Inferior parietal cortex (tissue), 1 donor: ENCODE data around the gene MVB12B.

ENCODE experiments used
- DNase-seq: peaks from one replicate; pipeline ENCODE4 v3.0.0-alpha.2; 2016; ENCODE audit errors: extremely low spot score

The MVB12B gene

DNA sequence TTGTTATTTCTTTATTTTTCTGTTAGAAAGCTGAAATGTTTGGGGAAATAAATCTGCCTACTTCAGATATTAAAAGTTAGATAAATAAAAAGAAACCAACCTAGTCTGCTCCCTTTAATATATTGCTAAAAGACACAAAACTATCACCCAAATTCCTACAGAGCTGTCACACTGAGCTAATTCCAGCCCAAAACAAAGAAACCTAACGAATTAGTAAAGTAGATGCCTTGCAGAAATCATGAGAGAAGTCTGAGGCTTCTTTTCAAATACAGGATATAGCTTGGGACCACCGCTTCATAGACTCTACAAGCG, 164.9 kb downstream of the MVB12B start:
- DNase-seq = no peak

DNA sequence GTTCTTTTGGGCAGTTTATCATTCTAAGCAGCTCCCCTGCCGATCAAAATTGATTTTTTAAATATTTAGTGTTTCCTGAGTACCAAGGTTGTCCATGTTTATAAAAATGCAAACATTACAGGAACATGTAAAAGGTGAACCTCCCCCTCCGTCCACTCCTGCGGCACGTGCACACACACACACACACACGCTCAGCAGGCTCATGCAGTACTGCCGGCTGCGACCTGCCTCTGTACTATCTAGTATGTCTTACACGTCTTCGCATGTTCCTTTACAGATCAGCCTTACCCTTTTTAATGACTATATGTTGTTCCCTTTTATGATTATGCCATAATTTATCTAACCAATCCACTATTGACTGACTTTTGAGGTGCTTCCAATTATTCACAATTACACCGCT, 165.3 kb downstream of the MVB12B start:
- DNase-seq = no peak

DNA sequence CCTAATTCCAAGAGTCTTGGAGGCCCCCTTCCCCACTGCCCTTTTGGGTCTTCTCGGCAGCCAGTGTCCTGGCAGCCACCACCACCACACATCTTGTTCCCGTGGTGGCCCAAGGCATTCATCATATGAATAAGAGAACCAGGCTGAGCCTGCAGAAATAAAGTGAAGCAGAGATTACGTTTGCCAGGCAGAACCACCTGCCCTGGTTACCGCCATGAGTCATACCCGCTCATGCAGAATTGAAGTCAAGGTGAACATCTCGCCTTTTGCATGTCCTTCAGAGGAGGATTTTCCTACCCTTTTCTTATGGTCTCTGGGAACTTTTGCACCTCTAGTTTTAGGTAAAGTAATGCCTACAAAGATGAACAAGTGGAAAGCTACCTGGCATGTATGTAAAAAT, 167.6 kb downstream of the MVB12B start:
- no peak for DNase-seq

DNA sequence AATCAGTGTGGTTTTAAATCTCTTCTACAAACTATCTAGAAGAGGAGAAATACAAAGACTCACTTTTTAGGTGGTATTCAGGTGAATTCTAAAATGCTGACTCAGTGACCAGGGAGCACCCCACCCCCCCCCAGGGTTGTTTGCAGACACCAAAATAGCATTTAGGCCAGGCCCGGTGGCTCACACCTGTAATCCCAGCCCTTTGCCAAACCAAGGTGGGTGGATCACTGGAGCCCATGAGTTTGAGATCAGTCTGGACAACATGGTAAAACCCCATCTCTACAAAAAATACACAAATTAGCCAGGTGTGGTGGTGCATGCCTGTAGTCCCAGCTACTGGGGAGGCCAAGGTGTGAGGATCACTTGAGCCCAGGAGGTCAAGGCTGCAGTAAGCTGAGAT, 168.1 kb downstream of the MVB12B start:
- DNase-seq = no peak

DNA sequence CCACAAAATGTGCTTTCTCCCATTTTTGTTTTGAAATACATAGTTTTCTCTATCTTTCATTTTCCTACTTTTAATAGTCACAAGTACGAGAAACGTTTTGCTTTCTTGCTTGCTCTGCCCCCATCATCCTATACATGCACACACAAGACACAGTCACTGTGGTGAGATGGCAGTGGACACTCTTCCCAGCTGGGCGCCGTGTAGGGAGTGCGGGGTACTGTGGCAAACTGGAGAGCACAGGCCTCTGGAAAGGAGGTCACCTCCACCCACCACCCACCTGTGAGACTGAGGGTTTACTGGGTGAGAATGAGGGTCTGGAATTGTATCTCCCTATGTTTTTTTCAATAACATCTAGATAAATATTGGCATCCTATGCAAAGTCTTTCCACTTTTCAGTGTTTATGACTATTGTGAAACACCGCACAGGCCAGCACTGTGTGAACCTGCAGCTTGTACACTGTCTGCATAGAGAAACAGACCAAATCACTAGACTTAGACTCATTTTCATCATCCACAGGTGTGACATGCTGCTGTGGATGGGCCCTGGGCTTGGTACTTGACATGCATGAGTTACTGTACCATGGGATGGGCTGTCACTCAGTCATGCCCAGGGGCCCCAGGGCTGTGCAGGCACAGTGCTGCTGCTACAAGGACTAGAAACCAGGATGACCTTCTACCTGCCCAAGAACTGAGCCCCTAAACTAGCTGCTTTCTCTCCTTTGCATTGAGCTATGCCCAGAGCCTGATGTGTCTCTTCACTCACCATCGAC, 169.0 kb downstream of the MVB12B start:
- DNase-seq = no peak

DNA sequence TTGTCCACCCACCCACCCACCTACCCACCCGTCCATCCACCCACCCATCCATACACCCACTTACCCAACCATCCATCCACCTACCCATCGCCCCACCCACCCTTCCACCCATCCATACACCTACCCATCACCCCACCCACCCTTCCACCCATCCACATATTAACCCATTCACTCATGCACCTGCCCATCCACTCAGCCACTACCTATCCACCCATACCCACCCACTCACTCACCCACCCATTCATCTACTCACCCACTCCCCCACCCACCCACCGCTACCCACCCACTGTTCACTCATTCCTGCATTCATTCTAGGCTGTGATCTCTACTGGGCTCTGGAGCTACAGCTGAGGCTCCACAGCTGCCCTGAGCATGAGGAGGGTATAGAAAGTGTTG, 169.6 kb downstream of the MVB12B start:
- DNase-seq = no peak

DNA sequence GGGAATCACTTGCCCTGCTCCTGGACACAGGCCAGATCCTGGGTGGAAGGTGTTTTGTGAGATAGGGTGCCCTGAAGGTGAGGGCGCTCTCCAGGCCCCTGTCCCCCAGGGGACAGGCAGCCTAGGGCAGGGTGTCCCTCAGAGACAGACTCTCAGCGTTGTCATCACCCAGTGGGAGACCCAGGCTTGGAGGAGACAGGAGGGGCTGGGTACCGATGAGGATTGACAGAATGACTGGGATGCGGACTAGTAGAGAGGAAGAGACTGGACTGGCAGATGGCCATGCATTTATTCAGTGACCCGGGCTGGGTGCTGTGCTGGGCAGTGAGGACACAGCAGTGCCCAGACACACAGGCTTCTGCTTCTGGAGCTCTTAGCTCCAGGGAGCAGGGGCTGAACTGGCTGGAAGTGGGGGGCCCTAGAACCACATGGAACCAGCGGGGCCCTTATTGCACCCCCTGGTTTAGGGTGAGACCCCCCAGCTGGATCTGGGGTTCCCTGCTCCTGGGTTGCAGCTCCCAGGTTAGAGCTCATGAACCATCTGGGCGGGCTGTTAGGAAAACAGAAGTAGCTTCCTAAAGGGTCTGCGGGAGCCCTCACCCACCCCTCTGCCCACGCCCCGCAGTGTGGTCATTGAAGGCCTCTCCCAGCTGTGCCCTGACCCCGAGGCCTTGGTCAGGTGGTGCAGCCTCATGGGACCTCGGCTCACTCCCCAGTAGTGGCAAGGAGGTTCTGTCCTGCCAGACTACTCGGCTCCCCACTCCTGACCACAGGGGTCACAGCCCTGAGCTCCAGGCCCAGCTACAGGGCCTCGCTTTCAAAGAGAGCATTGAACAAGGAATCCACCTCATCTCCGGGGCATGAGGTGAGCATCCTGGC, 170.4 kb downstream of the MVB12B start:
- DNase-seq = no peak

DNA sequence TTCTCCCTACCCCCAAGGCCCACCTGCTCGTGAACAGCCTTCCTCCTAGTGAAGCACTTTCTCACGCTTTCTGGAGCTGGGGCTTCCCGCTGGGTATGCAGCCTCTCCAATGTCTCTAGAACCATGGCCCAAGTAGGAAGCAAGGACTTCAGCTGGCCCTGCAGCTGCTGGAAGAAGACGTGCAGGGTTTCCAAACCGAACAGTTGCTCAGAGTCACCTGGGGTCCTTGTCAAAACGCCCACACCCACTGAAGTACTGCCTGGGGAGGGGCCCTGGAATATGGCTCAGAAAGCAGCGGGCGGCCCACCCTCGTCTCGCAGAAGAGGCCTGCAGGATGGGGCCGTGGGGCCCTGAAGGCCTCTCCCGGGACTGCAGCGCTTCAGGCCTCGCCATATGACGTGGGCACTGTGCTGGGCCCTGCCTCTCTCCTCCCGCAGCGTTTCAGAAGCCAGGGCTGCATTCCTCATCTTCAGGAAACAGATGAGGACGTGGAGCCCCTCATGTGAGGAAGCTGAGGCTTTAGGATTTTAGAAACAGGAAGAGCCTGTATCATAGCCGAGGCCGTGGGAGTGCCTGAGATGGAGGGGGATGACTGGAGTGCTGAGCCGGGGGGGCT, 171.1 kb downstream of the MVB12B start:
- no peak for DNase-seq

DNA sequence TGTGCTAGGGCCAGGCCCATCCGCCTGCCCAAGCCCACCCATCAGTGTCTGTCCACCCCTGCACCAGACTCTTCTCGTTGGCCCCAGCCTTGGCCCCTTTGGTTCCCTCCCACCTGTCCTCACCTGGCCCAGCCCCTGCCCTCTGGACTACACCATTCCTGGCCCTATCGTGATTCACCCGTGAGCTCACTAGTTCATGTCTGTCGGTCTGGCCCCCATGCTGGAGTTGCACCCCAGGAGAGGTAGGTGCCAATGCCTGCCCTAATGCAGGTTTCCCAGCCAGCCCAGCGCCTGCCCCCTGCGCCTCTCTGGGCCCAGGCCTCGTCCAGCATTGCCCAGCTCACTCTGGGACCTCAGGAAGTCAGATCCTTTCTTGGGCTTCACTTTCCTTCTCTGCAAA, 171.7 kb downstream of the MVB12B start:
- no peak for DNase-seq

DNA sequence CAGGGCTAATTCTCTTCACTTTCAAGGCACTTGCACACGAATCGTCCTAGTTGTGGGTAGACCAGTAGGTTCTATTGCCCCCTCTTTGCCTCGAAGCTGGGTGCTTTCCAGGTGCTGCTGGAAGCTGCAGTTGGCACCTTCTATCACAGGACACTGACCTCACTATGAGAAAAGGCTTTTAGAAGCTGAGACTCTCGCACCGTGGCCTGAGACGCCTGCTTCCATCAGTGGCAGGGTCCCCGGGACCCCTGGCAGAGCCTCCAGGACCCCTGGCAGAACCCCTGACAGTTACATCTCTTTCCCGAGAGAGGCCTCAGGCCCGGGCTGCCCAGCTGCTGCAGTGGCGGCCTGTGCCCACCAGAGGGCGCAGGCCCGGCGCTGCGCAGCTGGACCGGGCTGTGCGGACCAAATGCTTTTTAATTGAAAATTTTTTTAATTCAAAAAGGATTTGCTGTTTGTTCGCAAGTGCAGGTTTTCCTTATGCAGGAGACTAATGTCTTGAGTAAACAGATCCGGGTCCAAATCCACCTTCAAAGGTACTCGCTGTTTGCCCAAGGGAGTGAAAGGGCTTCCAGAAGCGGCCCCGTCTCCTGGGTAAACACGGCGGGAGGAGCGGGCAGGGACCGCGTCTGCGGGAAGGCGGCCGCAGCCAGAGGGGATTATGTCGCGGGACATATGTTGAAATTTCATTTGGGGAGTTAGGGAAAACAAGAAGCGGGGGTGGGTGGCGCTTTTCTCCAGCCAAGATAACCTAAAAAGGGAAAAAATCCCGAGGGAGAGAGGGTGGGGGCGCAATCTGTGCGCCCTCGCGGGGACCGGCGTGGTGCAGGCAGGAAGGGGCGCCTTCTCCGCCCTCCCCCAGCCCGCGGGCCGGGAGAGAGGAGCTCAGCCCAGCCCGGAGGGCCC, 172.6 kb downstream of the MVB12B start:
- DNase-seq = peak; percentile 75

DNA sequence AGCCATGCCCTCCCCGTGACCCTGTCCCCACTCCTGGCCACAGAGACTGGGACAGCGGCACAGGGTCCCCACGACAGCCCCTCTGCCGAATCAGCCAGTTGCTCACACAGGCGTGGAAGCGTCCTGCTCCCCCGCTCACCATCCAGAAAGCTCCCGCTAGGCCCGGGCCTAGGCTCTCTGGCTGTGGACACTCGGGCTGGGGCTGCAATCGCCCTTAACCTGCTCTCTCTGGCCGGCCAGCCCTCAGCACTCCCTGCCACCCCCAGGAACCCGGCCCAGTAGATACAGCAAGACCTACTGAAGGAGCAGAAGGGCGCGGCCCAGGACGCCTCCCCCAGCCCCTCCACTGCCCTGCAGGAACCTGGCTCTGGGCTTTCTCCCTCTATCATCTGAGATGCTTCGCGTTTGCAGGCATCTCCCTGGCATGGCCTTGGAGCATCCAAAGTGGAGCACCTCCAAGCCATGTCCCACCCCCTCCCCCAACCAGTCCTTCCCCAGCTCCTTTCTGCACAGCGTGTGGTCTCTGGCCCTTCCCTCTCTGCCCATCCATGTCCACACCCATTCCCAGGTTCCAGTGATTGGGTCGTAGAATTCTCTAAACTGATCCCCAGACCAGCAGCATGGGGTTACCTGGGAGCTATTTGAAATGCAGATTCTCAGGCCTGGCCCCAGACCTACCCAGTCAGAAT, 173.4 kb downstream of the MVB12B start:
- DNase-seq = no peak

DNA sequence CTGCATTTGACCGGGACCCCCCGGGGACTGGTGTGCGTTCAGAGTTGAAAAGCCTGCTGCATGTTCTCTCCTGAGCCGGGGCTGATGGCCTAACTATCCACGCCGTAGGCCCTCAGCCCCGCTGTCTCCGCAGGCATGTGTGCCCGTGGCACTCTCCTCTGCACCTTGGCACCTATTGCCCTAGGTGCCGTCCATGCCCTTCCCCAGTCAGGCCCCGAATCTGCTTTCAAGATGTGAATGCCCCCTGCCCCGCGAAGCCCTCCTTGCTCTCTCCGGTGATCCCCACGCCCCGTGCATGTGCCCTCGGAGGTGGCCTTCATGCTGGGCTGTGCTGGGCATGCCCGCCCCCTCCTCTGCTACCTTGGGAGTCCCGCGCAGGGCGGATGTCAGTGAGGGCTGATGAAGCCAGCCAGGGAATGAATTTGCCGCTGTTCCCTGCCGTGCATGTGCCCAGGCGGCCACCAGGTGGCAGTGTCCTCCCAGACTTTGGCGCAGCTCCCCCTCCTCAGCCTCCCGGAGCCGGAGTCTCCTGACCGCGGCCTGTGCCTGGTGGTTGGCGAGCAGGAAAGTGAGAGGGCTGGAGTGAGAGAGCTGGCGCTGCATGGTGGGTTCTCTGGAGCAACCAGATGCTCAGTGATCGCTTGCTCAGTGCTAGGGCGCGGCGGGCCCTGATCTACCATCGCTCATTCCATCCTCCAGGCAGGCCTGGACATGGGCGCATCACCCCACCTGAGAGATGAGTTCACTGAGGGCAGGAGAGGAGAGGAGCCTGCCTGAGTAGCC, 174.2 kb downstream of the MVB12B start:
- DNase-seq = peak; percentile 79

DNA sequence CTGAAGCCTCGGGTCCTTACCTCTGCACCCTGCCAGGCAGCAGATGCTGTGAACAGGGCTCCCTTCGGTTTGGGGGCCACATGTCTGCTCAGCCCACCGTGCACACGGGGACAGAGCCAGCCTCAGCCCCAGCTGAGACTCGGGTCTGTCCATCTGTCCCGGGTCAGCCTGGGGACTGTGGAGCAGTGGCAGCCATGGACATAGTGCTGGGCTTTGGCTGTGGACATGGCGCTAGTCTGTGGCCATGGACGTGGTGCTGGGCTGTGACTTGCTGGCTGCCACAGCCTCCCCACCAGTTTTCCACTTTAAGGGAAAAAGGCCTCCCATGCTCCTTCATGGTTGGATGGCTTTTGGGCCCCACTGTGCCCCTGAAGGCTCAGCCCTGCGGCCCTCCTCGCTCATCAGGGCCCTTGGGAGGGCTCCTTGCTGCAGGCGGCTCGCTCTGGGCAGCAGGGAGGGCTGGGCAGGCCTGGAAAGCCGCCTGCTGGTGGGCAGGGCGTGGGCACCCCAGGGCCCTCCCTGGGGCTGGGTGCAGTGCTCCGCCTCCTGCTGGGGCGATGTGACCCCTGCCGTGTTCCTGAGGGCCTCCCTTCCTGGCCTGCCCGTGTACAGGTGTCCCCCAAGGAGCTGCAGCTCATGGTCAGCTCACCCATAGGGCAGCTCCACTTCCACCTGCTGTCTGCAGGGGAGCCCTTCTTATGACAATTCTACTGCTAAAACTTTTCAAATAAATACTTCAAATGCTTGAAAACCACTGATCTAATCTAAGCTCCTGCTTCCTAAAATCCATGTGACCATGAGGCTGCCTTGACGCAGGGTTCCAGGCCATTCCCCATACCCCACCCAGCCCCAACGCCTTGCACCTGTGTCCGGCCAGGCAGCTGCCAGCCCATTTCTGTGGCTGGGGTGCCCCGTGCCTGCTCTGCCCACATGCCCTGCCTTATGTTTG, 175.0 kb downstream of the MVB12B start:
- no peak for DNase-seq

DNA sequence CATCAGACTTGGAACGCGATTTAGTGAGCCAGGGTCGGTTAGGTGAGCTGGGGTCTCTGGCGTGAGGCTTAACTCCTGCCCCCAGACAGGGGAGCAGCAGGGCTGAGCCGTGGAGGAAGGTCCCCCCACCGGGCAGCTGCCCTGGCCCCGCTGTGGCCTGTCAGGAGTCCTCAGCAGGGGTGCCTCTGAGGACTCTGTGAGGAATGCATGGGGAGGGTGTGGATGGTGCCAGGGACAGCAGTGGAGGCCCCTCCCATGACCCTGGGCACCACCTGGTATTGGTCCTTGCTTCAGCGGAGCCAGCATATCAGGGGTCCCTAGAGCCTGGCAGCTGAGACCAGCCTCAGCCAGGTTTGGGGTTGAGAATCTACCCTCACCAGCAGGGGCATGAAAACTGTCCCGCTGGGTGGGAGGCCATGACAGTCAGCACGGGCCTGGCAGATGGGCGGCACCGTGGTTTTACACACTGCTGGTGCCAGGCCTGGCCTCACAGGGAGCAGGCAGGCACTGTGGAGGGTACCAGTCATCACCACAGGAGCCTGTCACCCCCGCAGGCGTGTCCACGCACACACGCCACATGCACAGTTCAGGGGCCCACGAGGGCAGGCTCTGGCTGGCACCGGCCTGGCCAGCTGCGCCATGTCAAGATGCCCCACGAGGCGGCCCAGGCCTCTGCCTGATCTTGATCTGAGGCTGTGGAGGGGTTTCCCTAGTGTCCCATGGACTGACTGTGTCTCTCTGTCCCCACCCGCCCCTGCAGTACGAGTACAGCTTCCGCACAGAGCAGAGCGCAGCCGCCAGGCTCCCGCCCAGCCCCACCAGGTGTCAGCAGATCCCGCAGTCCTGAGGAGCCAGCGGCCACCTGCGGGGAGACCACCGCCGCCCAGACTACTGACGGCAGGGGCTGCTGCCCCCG, 176.0 kb downstream of the MVB12B start:
- no peak for DNase-seq

DNA sequence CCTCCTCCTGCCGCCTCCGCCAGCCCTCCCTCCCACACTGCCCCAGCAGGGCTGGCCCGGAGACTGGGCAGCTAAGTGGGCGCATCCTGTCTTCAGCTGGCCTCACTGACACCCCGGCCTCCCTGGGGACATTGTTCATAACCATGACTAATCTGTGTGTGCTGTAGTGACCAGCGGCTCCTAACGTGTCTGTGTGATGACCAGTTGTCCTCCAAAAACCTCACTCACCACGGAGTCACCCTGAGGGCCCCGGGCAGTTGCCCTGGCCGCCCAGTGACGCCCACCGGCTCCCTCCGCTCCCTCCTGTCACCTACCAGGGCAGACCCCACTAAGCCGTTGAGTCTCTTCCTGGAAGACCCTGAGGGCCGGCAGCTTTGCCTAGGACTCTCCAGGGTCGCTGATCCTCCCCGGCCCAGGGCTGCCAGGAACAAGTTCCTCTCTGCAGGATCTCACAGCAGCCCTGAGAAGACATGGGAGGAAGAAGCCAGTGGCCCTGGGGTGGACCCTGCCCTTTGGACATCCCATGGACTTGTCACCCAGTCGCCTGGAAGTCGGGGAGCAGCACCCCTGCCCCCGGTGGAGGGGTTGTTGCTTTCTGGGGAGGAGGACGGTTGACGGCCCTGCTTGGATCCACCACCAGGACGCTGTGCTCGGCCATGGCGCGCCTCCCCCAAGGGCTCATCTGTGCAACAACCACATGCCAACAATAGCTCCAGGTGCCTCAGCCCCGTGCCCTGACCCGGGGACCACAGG, 176.9 kb downstream of the MVB12B start:
- DNase-seq = no peak

DNA sequence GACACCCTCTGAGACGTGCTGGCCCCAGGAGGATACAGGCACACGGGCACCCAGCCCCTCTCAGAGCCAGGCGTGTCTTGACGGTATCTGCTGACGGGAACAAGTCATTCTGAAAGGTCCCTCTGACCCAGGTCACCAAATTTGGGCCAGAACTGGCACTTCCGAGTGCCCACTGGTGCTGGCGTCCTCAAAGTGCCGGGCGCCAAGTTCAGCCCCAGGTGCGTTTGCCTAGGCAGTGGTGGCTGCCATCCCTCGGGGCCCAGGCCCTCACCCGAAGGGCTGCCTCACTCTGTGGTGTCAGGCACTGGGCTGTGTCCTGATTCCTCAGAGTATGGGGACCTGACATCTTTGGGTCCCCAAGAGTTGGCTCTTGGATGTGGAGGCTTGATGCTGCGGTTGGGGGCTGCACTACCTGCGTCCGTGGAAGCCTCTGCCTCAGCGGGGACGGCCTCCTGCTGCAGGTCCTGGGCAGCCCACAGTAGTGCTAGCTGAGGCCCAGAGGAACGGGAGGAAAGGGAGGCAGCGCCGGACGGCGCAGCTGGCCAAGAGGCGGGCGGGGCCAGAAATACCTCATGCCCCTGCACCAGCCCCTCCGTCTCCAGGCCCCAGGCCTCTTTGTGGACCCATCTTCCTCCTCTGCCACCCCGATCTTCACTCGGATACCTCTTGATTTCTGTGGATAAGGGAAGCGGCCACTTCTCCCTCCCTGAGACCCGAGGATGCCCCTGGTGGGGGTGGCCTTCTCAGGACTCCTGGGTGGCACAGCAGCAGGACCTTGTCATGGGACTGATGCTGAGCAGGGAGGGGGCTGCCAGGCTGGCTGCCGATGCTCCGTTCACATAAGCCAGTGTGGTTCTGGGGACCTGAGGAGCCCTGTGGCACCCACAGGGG, 177.7 kb downstream of the MVB12B start:
- no peak for DNase-seq
